GM06990 (cell line): ENCODE data around the gene TNPO1.

Source experiments
- DNase-seq: peaks from one replicate; pipeline ENCODE4 v3.0.0-alpha.2; 2011; ENCODE audit not compliant: insufficient read length; ENCODE audit errors: extremely low read depth
- H3K27me3 ChIP-seq: replicated peaks from 2 replicates; pipeline ENCODE4 v1.6.0; 2011; ENCODE audit warnings: low read length; ENCODE audit not compliant: control insufficient read depth, insufficient read depth
- H3K36me3 ChIP-seq: 2 replicates; pipeline ENCODE4 v1.5.1; 2011; ENCODE audit warnings: low read length; ENCODE audit not compliant: control insufficient read depth, insufficient read depth
- H3K4me3 ChIP-seq: replicated peaks from 2 replicates; pipeline ENCODE4 v1.5.1; 2011; ENCODE audit warnings: low read depth, mild to moderate bottlenecking, control low read depth, low read length
- CTCF ChIP-seq: IDR thresholded peaks from 2 replicates; pipeline ENCODE4 v1.5.1; 2011; ENCODE audit warnings: low read length, control low read depth, mild to moderate bottlenecking, inconsistent platforms; ENCODE audit not compliant: insufficient read depth, poor library complexity, severe bottlenecking

Gene TNPO1

GRCh38 chr5:72892846-72893245 lies 76.4 kb downstream of the TNPO1 start:
- no peak for DNase-seq
- Histone ChIP-seq H3K36me3 (peaks cover 7% of the 10 kb centered on the region), H3K4me3 (no peak overlapping the region), H3K27me3 (no peaks in the 10 kb centered on the region)
- TF ChIP-seq CTCF: no peak

GRCh38 chr5:72895758-72896157 lies 79.3 kb downstream of the TNPO1 start:
- TF ChIP-seq CTCF: no peak
- Histone ChIP-seq H3K27me3 (no peaks in the 10 kb centered on the region), H3K4me3 (no peak overlapping the region), H3K36me3 (peaks cover 3% of the 10 kb centered on the region)
- no peak for DNase-seq

GRCh38 chr5:72906806-72907205 lies 90.3 kb downstream of the TNPO1 start:
- no peak for TF ChIP-seq CTCF
- H3K27me3 ChIP-seq: no peaks in the 10 kb centered on the region
- DNase-seq: no peak
- H3K36me3 ChIP-seq: no peaks in the 10 kb centered on the region; the same call in none of the 2 replicates
- H3K4me3 ChIP-seq: no peak overlapping the region

- no peaks in the 10 kb centered on the region; the same call in none of the 2 replicates for H3K36me3 ChIP-seq
- no peak for DNase-seq
- TF ChIP-seq CTCF: no peak
- no peak overlapping the region for H3K4me3 ChIP-seq
- H3K27me3 ChIP-seq: no peaks in the 10 kb centered on the region
Observed at GRCh38 chr5:72908664-72909063, 92.2 kb downstream of the TNPO1 start.

GRCh38 chr5:72917371-72917776 lies 100.9 kb downstream of the TNPO1 start:
- H3K36me3 ChIP-seq: no peaks in the 10 kb centered on the region
- no peak for TF ChIP-seq CTCF
- H3K4me3 ChIP-seq: no peak overlapping the region
- H3K27me3 ChIP-seq: no peaks in the 10 kb centered on the region
- no peak for DNase-seq
